Neuron (in vitro differentiated cells): ENCODE data around the gene COX7A1.
"Not testable (repeated sequence)": the region's sequence is repeated elsewhere in the genome, so short reads cannot be mapped to it uniquely, and the experiment has no call there.

ENCODE experiments used
- H2AFZ ChIP-seq: one replicate; pipeline ENCODE4 v1.6.1; 2013; ENCODE audit warnings: low read depth, mild to moderate bottlenecking, inconsistent platforms, low read length, moderate library complexity
- H3K27me3 ChIP-seq: one replicate; pipeline ENCODE4 v1.6.1; 2013; ENCODE audit warnings: low read length; ENCODE audit not compliant: insufficient read depth
- H3K36me3 ChIP-seq: one replicate; pipeline ENCODE4 v1.6.1; 2013; ENCODE audit warnings: low read length; ENCODE audit not compliant: insufficient read depth
- H3K4me1 ChIP-seq: one replicate; pipeline ENCODE4 v1.6.1; 2013; ENCODE audit warnings: low read length; ENCODE audit not compliant: insufficient read depth
- H3K4me3 ChIP-seq: 2 replicates; pipeline ENCODE4 v1.5.1; 2013; ENCODE audit warnings: mild to moderate bottlenecking, low read length, moderate library complexity
- H3K9me3 ChIP-seq: one replicate; pipeline ENCODE4 v1.6.1; 2013; ENCODE audit warnings: low read length

Gene COX7A1

DNA sequence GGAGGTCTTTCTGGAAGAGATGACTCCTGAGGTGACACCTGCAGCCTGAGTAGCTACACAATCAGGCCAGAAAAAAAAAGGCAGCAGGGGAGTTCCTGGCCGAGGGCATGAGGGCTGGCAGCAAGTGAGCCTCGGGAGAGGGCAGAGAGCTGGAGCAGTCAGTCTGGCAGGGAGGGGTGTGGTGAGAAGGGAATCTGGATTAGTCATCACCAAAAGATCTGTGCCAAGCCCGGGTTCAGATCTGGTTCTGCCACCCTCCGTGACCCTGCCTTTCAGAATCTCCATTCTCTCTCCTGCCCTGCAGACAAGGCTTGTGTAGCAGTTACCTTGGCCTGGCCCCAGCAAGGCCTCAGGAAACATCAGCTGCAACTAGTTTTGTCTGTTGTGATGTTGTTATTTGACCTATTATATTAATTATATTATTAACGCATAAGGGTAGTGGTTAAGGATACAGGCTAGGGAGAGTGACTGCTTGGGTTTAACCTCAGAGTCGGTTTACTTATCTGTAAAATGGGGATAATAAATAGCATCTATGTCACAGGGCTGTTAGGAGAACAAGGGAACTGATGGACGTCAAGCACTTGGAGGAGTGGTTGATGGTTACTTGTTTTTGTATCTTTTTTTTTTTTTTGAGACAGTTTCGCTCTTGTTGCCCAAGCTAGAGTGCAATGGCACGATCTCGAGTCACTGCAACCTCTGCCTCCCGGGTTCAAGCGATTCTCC is 15.1 kb downstream of the COX7A1 start:
- Histone ChIP-seq H3K4me3 (no peak overlapping the region), H3K36me3 (no peaks in the 10 kb centered on the region), H2AFZ (no peak overlapping the region), H3K4me1 (peaks cover 4% of the 10 kb centered on the region), H3K27me3 (no peaks in the 10 kb centered on the region), H3K9me3 (no peaks in the 10 kb centered on the region)

DNA sequence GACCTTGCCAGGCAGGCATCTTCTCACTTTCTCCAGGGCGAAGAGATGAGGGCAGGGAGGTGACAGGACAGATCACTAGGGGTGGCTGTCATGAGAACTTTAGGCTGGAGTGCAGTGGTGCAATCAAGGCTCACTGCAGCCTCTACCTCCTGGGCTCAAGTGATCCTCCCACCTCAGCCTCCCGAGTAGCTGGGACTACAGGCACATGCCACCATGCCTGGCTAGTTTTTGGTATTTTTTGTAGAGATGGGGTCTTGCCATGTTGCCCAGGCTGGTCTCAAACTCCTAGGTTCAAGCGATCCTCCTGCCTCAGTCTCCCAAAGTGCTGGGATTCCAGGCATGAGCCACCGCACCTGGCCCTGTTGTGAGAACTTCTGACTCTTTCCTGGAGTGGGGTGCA is 17.4 kb downstream of the COX7A1 start:
- not testable (repeated sequence) for H3K36me3 ChIP-seq, H3K4me3 ChIP-seq, H3K4me1 ChIP-seq, H2AFZ ChIP-seq, H3K27me3 ChIP-seq, H3K9me3 ChIP-seq

DNA sequence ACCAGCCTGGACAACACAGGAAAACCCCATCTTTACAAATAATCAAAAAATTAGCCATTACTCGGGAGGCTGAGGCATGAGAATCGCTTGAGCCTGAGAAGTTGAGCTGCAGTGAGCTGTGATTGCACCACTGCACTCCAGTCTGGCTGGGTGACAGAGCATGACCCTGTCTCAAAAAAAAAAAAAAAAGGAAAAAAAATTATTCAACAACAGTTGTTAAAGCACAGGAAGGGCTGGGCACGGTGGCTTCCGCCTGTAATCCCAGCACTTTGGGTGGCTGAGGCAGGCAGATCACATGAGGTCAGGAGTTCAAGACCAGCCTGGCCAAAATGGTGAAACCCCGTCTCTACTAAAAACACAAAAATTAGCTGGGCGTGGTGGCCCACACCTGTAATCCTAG is 21.0 kb downstream of the COX7A1 start:
- H3K4me3 ChIP-seq, H3K36me3 ChIP-seq, H2AFZ ChIP-seq, H3K4me1 ChIP-seq, H3K27me3 ChIP-seq, H3K9me3 ChIP-seq: not testable (repeated sequence)

DNA sequence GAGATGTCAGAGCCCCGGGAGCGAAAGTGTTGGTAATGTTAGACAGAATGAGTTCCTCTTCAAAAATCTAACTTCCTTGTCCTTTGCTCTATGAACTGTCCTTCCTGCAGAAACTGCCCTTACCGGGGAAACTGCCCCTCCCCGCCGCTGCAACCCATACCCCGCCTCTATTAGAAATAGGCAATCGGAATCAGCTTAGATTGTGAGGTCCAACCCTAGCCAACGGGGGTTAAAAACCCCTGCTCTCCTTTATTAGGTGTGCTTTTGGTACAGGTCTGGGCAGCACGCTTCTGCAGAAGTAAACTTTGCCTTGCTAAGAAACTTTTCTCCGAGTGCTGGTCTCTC is 23.9 kb downstream of the COX7A1 start:
- peaks cover 19% of the 10 kb centered on the region for H3K36me3 ChIP-seq
- H2AFZ ChIP-seq: peak overlapping the region; percentile 90
- H3K27me3 ChIP-seq: no peaks in the 10 kb centered on the region
- peaks cover 6% of the 10 kb centered on the region for H3K4me1 ChIP-seq
- no peaks in the 10 kb centered on the region for H3K9me3 ChIP-seq
- H3K4me3 ChIP-seq: peak overlapping the region; percentile 63

DNA sequence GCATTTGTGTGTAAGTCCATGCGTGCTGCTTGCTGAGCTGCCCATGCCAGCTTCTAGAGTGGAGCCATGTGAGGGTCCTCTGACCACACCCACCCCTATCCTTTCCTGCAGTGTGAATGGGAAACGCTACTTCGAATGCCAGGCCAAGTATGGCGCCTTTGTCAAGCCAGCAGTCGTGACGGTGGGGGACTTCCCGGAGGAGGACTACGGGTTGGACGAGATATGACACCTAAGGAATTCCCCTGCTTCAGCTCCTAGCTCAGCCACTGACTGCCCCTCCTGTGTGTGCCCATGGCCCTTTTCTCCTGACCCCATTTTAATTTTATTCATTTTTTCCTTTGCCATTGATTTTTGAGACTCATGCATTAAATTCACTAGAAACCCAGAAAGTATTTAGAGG is 26.7 kb downstream of the COX7A1 start:
- peaks cover 6% of the 10 kb centered on the region for H3K4me1 ChIP-seq
- no peak overlapping the region for H3K4me3 ChIP-seq
- no peaks in the 10 kb centered on the region for H3K27me3 ChIP-seq
- H2AFZ ChIP-seq: no peak overlapping the region
- no peaks in the 10 kb centered on the region for H3K9me3 ChIP-seq
- H3K36me3 ChIP-seq: peaks cover 41% of the 10 kb centered on the region

DNA sequence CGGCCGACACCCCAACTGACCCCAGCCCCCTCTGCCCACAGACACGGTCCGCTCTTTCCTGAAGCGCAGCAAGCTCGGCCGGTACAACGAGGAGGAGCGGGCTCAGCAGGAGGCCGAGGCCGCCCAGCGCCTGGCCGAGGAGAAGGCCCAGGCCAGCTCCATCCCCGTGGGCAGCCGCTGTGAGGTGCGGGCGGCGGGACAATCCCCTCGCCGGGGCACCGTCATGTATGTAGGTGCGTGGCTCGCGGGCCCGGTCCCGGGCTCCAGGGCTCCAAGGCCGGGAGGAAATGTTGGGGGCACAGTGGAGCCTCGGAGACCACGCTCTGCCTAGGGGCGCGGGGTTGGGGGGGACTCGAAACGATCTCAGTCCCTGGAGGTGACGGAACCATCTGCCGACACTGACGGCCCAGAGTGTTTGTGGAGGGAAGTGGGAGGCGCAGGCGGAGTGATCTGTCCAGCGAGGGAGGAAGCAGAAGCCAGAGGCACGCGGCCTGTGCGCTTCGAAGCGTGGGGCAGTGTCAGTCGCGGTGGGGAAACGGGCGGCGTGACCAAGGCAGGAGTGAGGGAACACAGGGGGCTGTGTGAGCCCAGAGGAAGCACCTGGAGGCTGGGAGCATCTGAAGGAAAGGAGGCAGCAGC is 30.6 kb downstream of the COX7A1 start:
- Histone ChIP-seq H3K27me3 (no peaks in the 10 kb centered on the region), H3K4me3 (no peak overlapping the region), H2AFZ (no peak overlapping the region), H3K9me3 (no peaks in the 10 kb centered on the region), H3K4me1 (peaks cover under 1% of the 10 kb centered on the region), H3K36me3 (peaks cover 72% of the 10 kb centered on the region)

DNA sequence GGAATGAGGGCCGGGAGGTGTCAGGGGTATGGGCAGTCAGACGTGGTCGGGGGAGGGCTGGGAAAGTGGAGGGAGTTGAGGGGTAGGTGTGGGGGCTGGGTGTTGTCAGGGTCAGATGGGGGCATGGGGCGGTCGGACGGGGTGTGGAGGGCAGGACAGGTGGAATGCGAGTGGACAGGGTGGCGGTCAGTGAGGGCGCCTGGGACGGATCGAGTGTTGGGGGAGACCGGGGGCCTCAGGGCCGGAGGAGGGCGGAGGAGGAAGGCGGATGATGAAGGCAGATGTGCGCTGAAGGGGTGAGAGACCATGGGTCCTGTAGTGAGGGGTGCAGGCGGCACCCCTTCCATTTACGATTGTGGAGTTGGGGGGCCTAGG is 31.3 kb downstream of the COX7A1 start:
- no peak overlapping the region for H2AFZ ChIP-seq
- H3K36me3 ChIP-seq: peaks cover 76% of the 10 kb centered on the region
- H3K27me3 ChIP-seq: no peaks in the 10 kb centered on the region
- H3K4me3 ChIP-seq: no peak overlapping the region
- peaks cover 6% of the 10 kb centered on the region for H3K4me1 ChIP-seq
- no peaks in the 10 kb centered on the region for H3K9me3 ChIP-seq

DNA sequence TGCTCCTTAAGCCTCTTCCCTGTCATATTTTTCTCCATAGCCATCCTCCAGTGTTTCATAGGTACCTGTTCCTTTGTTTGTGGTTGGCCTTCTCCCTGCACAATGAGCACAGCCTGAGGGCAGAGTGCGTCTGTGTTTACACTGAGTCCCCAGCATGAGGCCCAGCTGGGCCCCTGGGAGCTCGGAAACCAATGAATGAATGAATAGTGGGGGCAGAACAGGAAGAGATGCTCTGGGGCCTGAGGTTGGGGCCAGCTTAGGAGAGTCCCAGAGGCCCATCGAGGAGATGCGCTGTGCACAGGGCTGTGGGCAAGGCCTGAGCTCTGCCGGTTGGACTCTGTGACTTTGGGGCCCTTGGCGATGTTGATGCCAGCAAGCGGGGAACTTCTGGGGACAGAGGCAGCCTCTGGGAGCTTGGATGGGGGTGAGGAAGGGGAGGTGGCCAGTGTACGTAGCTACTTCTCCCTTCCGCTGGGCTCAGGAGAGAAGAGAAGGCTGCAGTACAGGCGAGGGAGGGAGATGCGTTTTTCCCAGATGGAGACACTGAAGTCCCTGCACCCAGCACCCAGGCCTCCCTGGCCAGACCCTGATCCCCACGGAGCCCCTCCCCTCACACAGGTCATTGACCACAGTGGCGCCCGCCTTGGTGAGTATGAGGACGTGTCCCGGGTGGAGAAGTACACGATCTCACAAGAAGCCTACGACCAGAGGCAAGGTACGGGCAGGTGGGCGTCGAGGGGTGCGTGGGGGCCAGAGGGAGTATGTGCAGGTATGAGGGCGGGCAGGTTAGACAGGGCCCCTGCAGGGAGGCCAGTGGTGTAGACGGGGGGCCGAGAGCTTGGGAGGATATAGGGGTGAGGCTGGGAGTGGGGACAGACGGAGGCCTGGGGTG is 31.9 kb downstream of the COX7A1 start:
- Histone ChIP-seq H3K9me3 (no peaks in the 10 kb centered on the region), H3K27me3 (no peaks in the 10 kb centered on the region), H2AFZ (no peak overlapping the region), H3K36me3 (peaks cover 70% of the 10 kb centered on the region), H3K4me1 (peaks cover 9% of the 10 kb centered on the region), H3K4me3 (no peak overlapping the region)

DNA sequence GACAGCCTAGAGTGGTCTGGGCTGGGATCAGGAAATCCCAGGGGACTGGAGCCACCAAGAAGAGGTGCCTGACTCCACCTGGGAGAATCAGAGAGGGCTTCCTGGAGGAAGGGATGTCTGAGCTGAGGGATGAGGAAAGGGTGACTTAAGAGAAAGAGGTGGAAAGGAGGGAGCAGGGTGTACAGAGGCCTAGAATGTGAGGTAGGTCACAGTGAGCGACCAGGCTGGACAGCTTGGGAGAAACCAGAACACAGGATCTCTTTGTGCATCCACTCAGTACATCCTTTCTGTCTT is 36.0 kb downstream of the COX7A1 start:
- Histone ChIP-seq H2AFZ (no peak overlapping the region), H3K27me3 (no peaks in the 10 kb centered on the region), H3K4me1 (peaks cover 24% of the 10 kb centered on the region), H3K9me3 (no peaks in the 10 kb centered on the region), H3K4me3 (peak overlapping the region; percentile 84), H3K36me3 (peaks cover 59% of the 10 kb centered on the region)

DNA sequence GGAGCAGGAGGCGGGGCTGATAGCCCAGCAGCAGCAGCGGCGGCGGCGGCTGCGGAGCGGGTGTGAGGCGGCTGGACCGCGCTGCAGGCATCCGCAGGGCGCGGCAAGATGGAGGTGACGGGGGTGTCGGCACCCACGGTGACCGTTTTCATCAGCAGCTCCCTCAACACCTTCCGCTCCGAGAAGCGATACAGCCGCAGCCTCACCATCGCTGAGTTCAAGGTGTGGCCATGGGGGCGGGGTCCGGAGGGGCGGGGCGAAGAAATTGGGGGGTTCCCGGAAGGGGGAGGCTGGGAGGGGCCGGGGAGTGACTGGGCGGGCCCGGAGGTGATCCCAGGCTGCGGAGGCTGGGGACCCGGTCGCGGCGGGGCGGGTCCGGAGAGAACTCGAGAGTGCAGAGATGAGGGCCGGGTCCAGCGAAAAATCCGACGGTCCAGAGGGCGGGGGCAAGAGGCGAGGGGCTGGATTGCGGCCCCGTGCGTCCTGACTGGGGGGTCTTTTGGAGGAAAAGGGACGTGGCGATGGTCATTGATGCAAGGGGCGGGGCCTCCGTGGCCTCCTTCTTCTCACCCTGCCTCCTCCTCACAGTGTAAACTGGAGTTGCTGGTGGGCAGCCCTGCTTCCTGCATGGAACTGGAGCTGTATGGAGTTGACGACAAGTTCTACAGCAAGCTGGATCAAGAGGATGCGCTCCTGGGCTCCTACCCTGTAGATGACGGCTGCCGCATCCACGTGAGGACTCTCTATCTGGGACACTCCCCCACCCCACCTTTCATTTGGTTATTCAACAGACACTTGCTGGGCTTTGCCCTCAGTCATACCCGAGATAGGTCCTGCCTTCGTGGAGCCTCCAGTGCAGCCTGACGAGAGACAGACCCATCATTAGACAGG is 36.5 kb downstream of the COX7A1 start, which contains the start of gene TBCB:
TSS of gene TBCB (plus strand) at position 16 of the 891 bp plus-strand sequence. CDS start at position 109, 93 bp downstream.
- Histone ChIP-seq H3K9me3 (no peaks in the 10 kb centered on the region), H3K27me3 (no peaks in the 10 kb centered on the region), H2AFZ (peak within 1 kb of the TSS; percentile 74), H3K4me1 (peaks cover 24% of the 10 kb centered on the region), H3K36me3 (peaks cover 58% of the 10 kb centered on the region), H3K4me3 (peak within 1 kb of the TSS; percentile 84)

DNA sequence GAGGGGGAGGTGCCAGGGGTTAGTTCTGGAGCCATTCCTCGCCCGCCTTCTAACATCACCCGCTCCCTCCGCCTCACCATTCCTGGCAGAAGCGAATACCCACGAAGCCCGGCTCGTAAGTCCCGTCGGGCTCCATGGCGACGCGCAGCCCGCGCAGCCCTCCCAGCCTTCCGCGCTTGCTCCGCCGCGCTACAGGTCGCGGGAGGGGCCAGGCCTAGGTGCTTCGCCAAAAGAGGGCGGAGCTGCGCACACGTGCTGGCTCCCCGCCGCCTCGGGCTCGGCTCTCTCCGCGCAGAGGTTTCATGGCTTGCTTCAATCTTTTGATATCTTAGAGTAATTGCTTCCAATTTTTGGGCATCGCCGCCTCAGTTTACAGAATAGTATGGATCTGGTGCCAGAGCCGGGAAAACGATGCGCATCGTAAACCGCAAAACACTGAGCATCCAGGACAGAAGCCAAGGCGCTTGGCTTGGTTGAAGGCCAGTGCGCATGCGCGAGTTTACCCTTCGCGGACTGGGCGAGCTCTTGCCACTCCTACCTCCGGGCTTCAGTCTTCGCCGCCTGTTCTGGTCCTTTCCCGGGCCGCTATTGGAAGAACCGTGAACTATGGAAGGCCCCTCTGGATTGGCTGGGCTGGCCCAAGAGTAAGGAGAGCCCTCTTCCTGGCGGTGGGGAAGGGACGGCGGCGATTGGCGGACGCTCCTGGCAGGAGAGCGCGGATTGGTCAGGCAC is 37.4 kb downstream of the COX7A1 start, which contains the start of gene POLR2I:
TSS of gene POLR2I (minus strand) at position 155 of the 732 bp plus-strand sequence. CDS start at position 136, 19 bp downstream.
- Histone ChIP-seq H3K9me3 (no peaks in the 10 kb centered on the region), H3K27me3 (no peaks in the 10 kb centered on the region), H2AFZ (peak within 1 kb of the TSS; percentile 74), H3K4me1 (peaks cover 24% of the 10 kb centered on the region), H3K4me3 (peak within 1 kb of the TSS; percentile 84), H3K36me3 (peaks cover 50% of the 10 kb centered on the region)
